GM18951 (cell line): Measurements from ENCODE around the gene PSMA6.

Source experiments
- POLR2A ChIP-seq: IDR thresholded peaks from 4 replicates; pipeline ENCODE4 v1.6.1; 2011; ENCODE audit warnings: mild to moderate bottlenecking; ENCODE audit not compliant: insufficient read length, insufficient read depth; ENCODE audit errors: extremely low read depth
- in situ Hi-C: fragments of 300-500 bp; cut with MboI; formaldehyde crosslinking; loops from one replicate; pipeline ENCODE4 v1.12.0; 2022; ENCODE audit warnings: low sequenced_read_pairs, mixed read lengths, inconsistent platforms; ENCODE audit not compliant: unreplicated experiment

The PSMA6 gene

DNA sequence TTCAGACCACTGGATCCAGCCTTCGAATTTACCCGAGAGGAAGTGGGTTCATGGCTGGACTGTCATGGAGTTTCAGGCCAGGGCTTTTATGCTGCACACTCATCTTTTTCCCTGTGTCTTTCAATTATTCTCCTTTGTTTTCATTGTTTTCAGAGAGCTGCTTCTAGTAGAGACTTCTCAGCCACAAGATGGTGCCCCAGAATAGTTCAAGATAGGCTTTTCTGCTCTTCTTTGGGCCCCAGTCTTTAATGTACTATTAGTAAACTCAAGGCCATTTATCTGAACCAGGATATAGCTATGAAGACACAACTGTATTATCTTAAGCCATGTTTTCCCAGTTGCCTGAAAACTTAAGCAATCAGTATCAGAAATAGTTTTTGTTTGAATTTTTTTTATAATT lies 30.4 kb upstream of the PSMA6 start:
- no peak for TF ChIP-seq POLR2A
- in situ Hi-C loops = no loop called here

GRCh38 chr14:35262436-35262835 lies 29.7 kb upstream of the PSMA6 start:
- TF ChIP-seq POLR2A = no peak
- in situ Hi-C loops = no loop called here

DNA sequence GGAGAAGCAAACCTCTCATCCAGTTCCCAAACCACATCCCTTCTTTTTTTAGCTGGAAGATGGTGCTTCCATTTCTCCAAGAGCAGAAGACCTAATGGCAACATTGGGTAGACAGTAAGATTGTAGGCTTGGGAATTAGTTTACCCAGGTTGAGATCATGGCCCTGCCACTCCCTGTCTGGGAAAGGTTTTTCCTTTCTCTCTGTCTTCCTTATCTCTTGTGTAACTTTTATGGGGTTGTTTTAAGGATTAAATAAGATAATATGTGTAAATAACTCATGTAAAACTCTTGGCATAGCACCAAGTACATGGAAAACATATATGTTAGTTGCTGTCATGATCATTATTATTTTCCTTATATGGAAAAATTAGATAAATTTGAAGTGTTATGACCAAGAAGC lies 23.2 kb upstream of the PSMA6 start:
- in situ Hi-C loops = no loop called here
- TF ChIP-seq POLR2A = no peak

- no peak for TF ChIP-seq POLR2A
- in situ Hi-C loops = no loop called here
Observed at GRCh38 chr14:35274805-35275204, 17.4 kb upstream of the PSMA6 start.

GRCh38 chr14:35277179-35277578 lies 15.0 kb upstream of the PSMA6 start:
- TF ChIP-seq POLR2A = no peak
- in situ Hi-C loops = no loop called here

GRCh38 chr14:35279369-35279768 lies 12.8 kb upstream of the PSMA6 start:
- in situ Hi-C loops = no loop called here
- no peak for TF ChIP-seq POLR2A

GRCh38 chr14:35281341-35281740 lies 10.8 kb upstream of the PSMA6 start:
- no peak for TF ChIP-seq POLR2A
- in situ Hi-C loops = no loop called here

DNA sequence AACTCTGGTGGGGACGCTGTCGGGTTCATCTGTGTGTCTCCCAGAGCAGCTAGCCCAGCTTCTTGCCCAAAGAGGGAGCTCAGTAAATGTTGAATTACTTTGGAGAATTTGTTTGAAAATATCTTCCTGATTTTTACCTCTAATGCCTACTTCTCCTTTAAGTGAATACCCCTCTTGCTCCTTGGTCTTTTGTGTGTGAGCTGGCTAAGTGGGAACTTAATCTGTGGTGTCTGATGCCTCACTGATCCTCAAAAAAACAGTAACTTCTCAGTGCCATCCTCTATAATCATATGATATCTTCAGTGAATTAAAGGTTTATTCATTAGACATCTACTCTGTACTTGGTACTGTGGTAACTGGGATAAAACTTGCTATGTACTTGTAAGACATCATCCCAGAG lies 7.7 kb upstream of the PSMA6 start:
- no peak for TF ChIP-seq POLR2A

GRCh38 chr14:35285168-35286002 lies 6.8 kb upstream of the PSMA6 start:
- in situ Hi-C loops = no loop called here
- TF ChIP-seq POLR2A = no peak

More for the DNA sequence above, 7.7 kb upstream of the PSMA6 start:
- in situ Hi-C loops = no loop called here

- no peak for TF ChIP-seq POLR2A
- in situ Hi-C loops = no loop called here
Observed at GRCh38 chr14:35286003-35286600, 6.1 kb upstream of the PSMA6 start.

DNA sequence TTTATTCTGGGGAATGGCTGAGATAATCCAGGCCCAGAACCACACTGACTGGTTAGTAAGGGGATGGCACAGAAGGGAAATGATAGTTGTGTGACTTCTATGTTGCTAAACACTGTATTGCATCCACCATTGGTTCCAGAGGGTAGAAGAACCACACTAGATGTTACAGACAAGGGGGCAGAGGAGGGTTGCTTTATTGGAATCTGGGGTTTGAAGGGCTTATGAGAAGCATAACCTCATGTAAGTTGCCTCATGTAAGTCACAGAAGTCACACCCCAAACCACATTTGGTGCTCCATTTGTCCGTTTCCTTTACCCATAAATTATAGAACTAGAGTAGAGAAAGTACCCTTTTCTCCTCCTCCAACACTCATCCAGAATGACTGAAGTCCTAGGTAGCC lies 5.5 kb upstream of the PSMA6 start:
- in situ Hi-C loops = no loop called here
- TF ChIP-seq POLR2A = peak; percentile 22

DNA sequence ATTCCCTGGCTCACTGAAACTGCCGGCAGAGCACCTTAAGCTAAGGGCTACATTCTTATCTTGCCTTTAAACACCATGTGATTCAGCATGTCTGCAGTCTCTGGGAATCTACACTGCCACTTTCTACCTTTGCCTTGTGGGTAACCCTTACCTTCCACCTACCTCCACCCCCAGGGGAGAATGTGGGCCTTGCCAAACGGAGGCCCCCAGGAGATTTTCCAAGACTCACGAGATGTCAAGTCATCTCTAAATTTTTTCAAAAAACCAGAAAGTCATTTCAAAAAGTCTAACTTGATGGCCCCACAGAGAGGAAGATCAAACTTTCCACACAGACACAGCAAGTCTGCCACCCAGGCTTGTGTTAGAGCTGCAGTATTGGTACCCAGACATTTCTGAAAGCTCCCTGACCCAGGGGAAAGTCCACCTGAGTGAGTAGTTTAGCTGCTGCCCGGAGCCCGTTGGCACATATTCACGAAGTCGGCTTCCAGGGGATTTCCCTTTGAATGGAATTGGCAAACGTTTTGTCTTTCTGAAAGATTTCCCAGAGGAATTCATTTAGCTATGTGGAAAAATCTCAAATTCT lies 4.7 kb upstream of the PSMA6 start:
- in situ Hi-C loops = no loop called here

DNA sequence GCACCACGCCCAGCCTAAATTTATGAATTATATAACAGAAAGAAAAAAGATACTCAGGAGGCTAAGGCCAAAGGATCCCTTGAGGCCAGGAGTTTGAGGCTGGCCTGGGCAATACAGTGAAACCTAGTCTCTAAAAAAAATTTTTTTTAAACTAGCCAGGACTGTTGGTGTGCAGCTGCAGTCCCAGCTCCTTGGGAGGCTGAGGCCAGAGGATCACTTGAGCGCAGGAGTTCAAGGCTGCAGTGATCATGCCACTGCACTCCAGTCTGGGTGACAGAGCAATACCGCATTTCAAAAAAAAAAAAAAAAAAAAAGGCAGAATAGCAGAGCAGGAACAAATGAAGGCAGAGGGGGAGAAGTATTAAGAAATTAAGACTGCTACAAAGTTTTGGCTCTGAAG lies 2.6 kb upstream of the PSMA6 start:
- in situ Hi-C loops = loop anchor here (10.0 kb wide), 1 partner anchor 115 kb away; the partner anchor contains the start of gene NFKBIA
- no peak for TF ChIP-seq POLR2A

More for the DNA sequence above, 4.7 kb upstream of the PSMA6 start:
- no peak for TF ChIP-seq POLR2A

DNA sequence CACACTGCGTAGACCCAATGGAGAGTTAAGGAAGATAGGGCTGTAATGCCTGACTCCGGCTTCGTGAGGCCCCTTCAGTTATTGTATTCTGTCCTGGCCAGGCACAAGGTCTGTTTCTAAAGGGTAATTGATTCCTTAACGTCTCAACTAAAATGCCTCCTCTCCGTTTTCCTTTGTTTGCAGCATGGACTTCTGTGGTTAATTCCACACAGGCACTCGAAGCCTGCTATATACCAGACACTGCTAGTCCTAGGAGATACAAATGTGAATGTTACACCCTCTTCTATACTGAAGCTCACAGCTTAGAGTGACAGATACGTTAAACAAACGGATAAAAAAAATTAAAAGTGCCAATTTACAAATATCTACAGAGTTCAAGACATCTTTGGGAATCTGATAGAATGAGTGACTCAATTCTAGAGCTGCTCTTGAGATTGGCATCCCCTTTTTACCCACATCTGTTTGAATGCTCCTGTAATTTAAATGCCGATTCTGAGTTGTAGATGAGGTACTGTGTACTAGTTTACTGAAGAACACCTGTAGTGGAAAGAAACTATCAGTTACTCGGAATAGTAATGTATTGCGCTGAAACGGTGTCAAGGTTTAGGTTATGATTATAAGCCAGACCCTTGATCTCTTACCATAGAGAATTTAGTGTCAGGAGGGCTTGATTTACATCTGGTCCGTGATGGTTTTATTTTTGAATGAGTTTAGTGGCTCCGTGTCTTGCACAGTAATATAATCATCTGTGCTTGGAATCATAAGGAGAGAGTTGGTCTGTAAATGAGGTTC lies 784 bp downstream of the PSMA6 start:
- in situ Hi-C loops = loop anchor here (10.0 kb wide), 1 partner anchor 112 kb away; the partner anchor contains the start of gene NFKBIA
- no peak for TF ChIP-seq POLR2A

DNA sequence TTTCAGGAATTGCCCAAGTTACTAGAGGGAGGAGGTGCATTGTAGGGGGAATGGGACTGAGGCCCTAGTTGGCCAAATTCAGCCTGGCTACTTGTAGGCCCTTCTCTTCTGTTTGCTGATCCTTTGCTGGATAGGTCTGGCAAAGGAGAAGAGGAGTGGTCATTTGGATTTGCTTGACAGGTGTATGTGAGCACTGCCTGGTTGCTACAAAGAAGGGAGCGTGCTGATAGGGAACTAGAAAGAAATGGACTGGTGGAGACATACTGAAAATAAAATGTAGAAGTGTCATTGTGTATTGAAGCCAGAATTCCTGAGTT lies 3.6 kb downstream of the PSMA6 start:
- TF ChIP-seq POLR2A = no peak
- in situ Hi-C loops = loop anchor here (10.0 kb wide), 1 partner anchor 109 kb away; the partner anchor contains the start of gene NFKBIA
